CD14-positive monocyte (primary cell): ENCODE results near the gene ERICH3. TPM values are rescaled to one million over a fixed set of nuclear protein-coding genes. Genes with fewer than 3 reads are reported as not detected.

ENCODE experiments used
- DNase-seq, 3 donors: peaks; one replicate each; pipeline ENCODE4 v3.0.0-alpha.2; 2011 to 2022
- H2AFZ ChIP-seq: 2 replicates; pipeline ENCODE4 v1.6.0; 2012; ENCODE audit warnings: mild to moderate bottlenecking, low read depth, low read length, inconsistent platforms; ENCODE audit not compliant: insufficient read depth, poor library complexity, severe bottlenecking
- H3K27ac ChIP-seq, 2 donors: 1 replicate in 1 of 2; 2 replicates in 1 of 2; pipeline ENCODE4 v1.5.1; 2012 to 2013; ENCODE audit warnings: low read length in 2 of 2, control low read depth in 1 of 2, inconsistent platforms in 1 of 2, low read depth in 1 of 2, mild to moderate bottlenecking in 1 of 2
- H3K27me3 ChIP-seq, 2 donors: one replicate each; pipeline versions ENCODE4 v1.6.0 to v1.6.1; 2011 to 2013; ENCODE audit warnings: low read length in 2 of 2; ENCODE audit not compliant: control insufficient read depth in 2 of 2, insufficient read depth in 2 of 2
- H3K36me3 ChIP-seq, 2 donors: replicated peaks in 1 of 2; 1 replicate in 1 of 2; 2 replicates in 1 of 2; pipeline versions ENCODE4 v1.5.1 to v1.6.1; 2012 to 2013; ENCODE audit warnings: low read length in 2 of 2, control low read depth in 1 of 2, inconsistent platforms in 1 of 2, mild to moderate bottlenecking in 1 of 2; ENCODE audit not compliant: insufficient read depth in 2 of 2, control insufficient read depth in 1 of 2
- H3K4me1 ChIP-seq, 2 donors: 1 replicate in 1 of 2; 2 replicates in 1 of 2; pipeline versions ENCODE4 v1.5.1 to v1.6.1; 2012 to 2013; ENCODE audit warnings: low read length in 2 of 2, control low read depth in 1 of 2, inconsistent platforms in 1 of 2, mild to moderate bottlenecking in 1 of 2, moderate library complexity in 1 of 2; ENCODE audit not compliant: insufficient read depth in 2 of 2, control insufficient read depth in 1 of 2
- H3K4me2 ChIP-seq: replicated peaks from 2 replicates; pipeline ENCODE3; 2012; ENCODE audit warnings: low read length, moderate library complexity, mild to moderate bottlenecking; ENCODE audit not compliant: poor library complexity, severe bottlenecking; ENCODE audit errors: extremely low read depth
- H3K4me3 ChIP-seq, 3 experiments: fragments of 200-600 bp in 1 of 3; sonication (generic) in 1 of 3; replicated peaks in 1 of 3; 1 replicate in 2 of 3; 2 replicates in 1 of 3; pipeline ENCODE4 v1.5.1; 2011 to 2013; ENCODE audit warnings: low read length in 3 of 3, mild to moderate bottlenecking in 3 of 3, control low read depth in 2 of 3, low read depth in 2 of 3, inconsistent platforms in 1 of 3, moderate library complexity in 1 of 3
- H3K79me2 ChIP-seq: 2 replicates; pipeline ENCODE4 v1.6.0; 2012; ENCODE audit warnings: mild to moderate bottlenecking, control low read depth, inconsistent platforms, low read length, moderate library complexity; ENCODE audit not compliant: insufficient read depth
- H3K9ac ChIP-seq: 2 replicates; pipeline ENCODE4 v1.6.0; 2017; ENCODE audit warnings: low read length, mild to moderate bottlenecking; ENCODE audit not compliant: insufficient read depth, poor library complexity, severe bottlenecking
- H3K9me3 ChIP-seq, 2 donors: replicated peaks in 1 of 2; 1 replicate in 1 of 2; 2 replicates in 1 of 2; pipeline versions ENCODE4 v1.5.1 to v1.6.1; 2012 to 2013; ENCODE audit warnings: low read length in 2 of 2, control low read depth in 1 of 2; ENCODE audit not compliant: control insufficient read depth in 1 of 2, insufficient read depth in 1 of 2
- H4K20me1 ChIP-seq: 2 replicates; pipeline ENCODE4 v1.6.0; 2012; ENCODE audit warnings: mild to moderate bottlenecking, low read length, control low read depth, moderate library complexity; ENCODE audit not compliant: insufficient read depth
- H3K27ac Mint-ChIP-seq, 7 donors: one replicate each; pipeline ENCODE4 v1.8.0; 2020; ENCODE audit warnings: mild to moderate bottlenecking in 7 of 7, mixed read lengths in 7 of 7, moderate library complexity in 6 of 7, inconsistent platforms in 2 of 7
- H3K27me3 Mint-ChIP-seq, 3 donors: one replicate each; pipeline ENCODE4 v1.8.0; 2021 to 2022; ENCODE audit warnings: low read depth in 3 of 3, mild to moderate bottlenecking in 3 of 3, mixed read lengths in 3 of 3, moderate library complexity in 3 of 3, inconsistent platforms in 1 of 3
- H3K36me3 Mint-ChIP-seq, 2 donors: one replicate each; pipeline ENCODE4 v1.8.0; 2020; ENCODE audit warnings: mixed read lengths in 2 of 2, inconsistent platforms in 1 of 2, mild to moderate bottlenecking in 1 of 2
- H3K4me1 Mint-ChIP-seq: one replicate; pipeline ENCODE4 v1.8.0; 2020; ENCODE audit warnings: mild to moderate bottlenecking, mixed read lengths
- H3K4me3 Mint-ChIP-seq, 2 donors: one replicate each; pipeline ENCODE4 v1.8.0; 2020; ENCODE audit warnings: mild to moderate bottlenecking in 2 of 2, mixed read lengths in 2 of 2, moderate library complexity in 1 of 2
- H3K9me3 Mint-ChIP-seq, 7 donors: one replicate each; pipeline ENCODE4 v1.8.0; 2020 to 2022; ENCODE audit warnings: mixed read lengths in 7 of 7, mild to moderate bottlenecking in 6 of 7, moderate library complexity in 6 of 7, inconsistent platforms in 2 of 7
- WGBS: methylation state at CpG from one replicate; pipeline ENCODE4 v1.1.5; 2013; ENCODE audit warnings: missing lambda C conversion rate; ENCODE audit not compliant: insufficient coverage; 5-methylcytosine and 5-hydroxymethylcytosine counted together
- intact Hi-C, 2 donors: fragments of 100-400 bp; cut with micrococcal nuclease; formaldehyde crosslinking; loops; one replicate each; pipeline versions ENCODE4 v1.15.0 to v1.15.1; 2023
- polyA plus RNA-seq, 3 donors: library from polyadenylated mRNA; depleted of rRNA in 1 of 3; unstranded in 2 of 3; stranded (reverse) in 1 of 3; fragments of 300-500 nt in 2 of 3; fragments of >200 nt in 1 of 3; fragmentation: Illumina TruSeq in 2 of 3; gene quantifications; 1 replicate in 2 of 3; 2 replicates in 1 of 3; pipeline ENCODE4 v1.2.3, GENCODE V29; 2012 to 2021
- TF ChIP-seq, protein P1 (sequence below): fragments of 200-600 bp; IDR thresholded peaks from one replicate; pipeline ENCODE4 v1.8.0; 2022; ENCODE audit warnings: antibody characterized with exemption, mild to moderate bottlenecking

The ERICH3 gene
- polyA plus RNA-seq, 3 donors: not detected

DNA sequence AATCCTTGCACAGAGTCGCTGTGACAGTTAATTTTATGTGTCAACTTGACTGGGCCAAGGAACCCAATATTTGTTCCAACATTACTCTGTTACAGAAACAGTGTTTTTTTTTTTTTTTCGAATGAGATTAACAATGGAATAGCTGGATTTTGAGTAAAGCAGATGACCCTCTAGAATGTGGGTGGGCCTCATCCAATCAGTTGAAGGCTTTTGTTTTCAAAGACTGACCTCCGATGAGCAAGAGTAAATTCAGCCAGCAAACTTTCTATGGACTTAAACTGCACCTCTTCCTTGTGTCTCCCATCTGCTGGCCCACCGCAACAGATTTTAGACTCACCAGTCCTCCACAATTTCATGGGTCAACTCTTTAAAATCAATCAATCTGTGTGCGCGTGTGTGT is 42.2 kb upstream of the ERICH3 start:
- Histone ChIP-seq H3K4me2 (no peak overlapping the region), H2AFZ (no peak overlapping the region), H3K9ac (no peak overlapping the region), H3K4me3 (no peak overlapping the region), H4K20me1 (no peaks in the 10 kb centered on the region), H3K27ac (no peak overlapping the region), H3K4me1 (no peaks in the 10 kb centered on the region), H3K36me3 (no peaks in the 10 kb centered on the region), H3K27me3 (no peaks in the 10 kb centered on the region), H3K79me2 (no peaks in the 10 kb centered on the region), H3K9me3 (no peaks in the 10 kb centered on the region)
- TF ChIP-seq, protein P1, sequence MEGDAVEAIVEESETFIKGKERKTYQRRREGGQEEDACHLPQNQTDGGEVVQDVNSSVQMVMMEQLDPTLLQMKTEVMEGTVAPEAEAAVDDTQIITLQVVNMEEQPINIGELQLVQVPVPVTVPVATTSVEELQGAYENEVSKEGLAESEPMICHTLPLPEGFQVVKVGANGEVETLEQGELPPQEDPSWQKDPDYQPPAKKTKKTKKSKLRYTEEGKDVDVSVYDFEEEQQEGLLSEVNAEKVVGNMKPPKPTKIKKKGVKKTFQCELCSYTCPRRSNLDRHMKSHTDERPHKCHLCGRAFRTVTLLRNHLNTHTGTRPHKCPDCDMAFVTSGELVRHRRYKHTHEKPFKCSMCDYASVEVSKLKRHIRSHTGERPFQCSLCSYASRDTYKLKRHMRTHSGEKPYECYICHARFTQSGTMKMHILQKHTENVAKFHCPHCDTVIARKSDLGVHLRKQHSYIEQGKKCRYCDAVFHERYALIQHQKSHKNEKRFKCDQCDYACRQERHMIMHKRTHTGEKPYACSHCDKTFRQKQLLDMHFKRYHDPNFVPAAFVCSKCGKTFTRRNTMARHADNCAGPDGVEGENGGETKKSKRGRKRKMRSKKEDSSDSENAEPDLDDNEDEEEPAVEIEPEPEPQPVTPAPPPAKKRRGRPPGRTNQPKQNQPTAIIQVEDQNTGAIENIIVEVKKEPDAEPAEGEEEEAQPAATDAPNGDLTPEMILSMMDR: no peak
- no peak for DNase-seq
- H3K4me1 Mint-ChIP-seq: no peaks in the 10 kb centered on the region
- H3K4me3 Mint-ChIP-seq: no peak overlapping the region
- H3K36me3 Mint-ChIP-seq: peaks cover 8 to 12% of the 10 kb centered on the region in 2 donors
- peaks cover 0 to under 1% (median 0%) of the 10 kb centered on the region in 7 donors for H3K9me3 Mint-ChIP-seq
- intact Hi-C loops: no loop called here
- H3K27me3 Mint-ChIP-seq: no peaks in the 10 kb centered on the region
- 100% methylated on average over 1 of the region's 6 CpGs for WGBS
- H3K27ac Mint-ChIP-seq: no peak overlapping the region

GRCh38 chr1:74715236-74715502 is 41.6 kb upstream of the ERICH3 start:
- H3K4me1 ChIP-seq: no peaks in the 10 kb centered on the region
- Mint-ChIP-seq H3K4me3 (no peak overlapping the region), H3K9me3 (peaks cover 0 to 2% (median 0%) of the 10 kb centered on the region in 7 donors), H3K36me3 (peaks cover 8 to 11% of the 10 kb centered on the region in 2 donors), H3K27ac (no peak overlapping the region), H3K4me1 (no peaks in the 10 kb centered on the region), H3K27me3 (no peaks in the 10 kb centered on the region)
- H3K27ac ChIP-seq: no peak overlapping the region
- intact Hi-C loops: no loop called here
- H3K27me3 ChIP-seq: no peaks in the 10 kb centered on the region
- DNase-seq: no peak
- H4K20me1 ChIP-seq: no peaks in the 10 kb centered on the region
- TF ChIP-seq, protein P1: no peak
- no peaks in the 10 kb centered on the region for H3K9me3 ChIP-seq
- H3K4me2 ChIP-seq: no peak overlapping the region
- H3K4me3 ChIP-seq: no peak overlapping the region
- H3K36me3 ChIP-seq: no peaks in the 10 kb centered on the region
- H3K9ac ChIP-seq: no peak overlapping the region
- 100% methylated on average over 1 of the region's 1 CpG for WGBS
- H2AFZ ChIP-seq: no peak overlapping the region
- no peaks in the 10 kb centered on the region for H3K79me2 ChIP-seq
